ENCODE data around the gene NRXN3. TPM values are rescaled to one million over a fixed set of nuclear protein-coding genes. Genes with fewer than 3 reads are reported as not detected.

The NRXN3 gene
- total RNA-seq, 1 experiment from 2014 or later = not detected

GRCh38 chr14:78566859-78567172, 396.6 kb downstream of the NRXN3 start:
- no TSS peak for BruUV-seq (replicated peaks)
- ChIA-PET POLR2A (no interaction called here), CTCF (interaction anchor here (0.7 to 1.7 kb wide), 5 partner anchors 118 to 1107 kb away, joined by 3 to 11 read pairs (median 8); no protein-coding TSS in a partner anchor), RAD21 (ENCODE audit: low non-redundant PET in 1 of 2, low total read pairs in 2 of 2, uncharacterized antibody in 2 of 2, unreplicated experiment in 2 of 2) (no interaction called here)
- no peaks in the 10 kb centered on the region for H4K20me1 ChIP-seq (ENCODE audit: insufficient read depth)
- H3K27ac ChIP-seq (ENCODE audit: low read depth, low read length) = no peak overlapping the region
- no peaks in the 10 kb centered on the region for H3K4me1 ChIP-seq (ENCODE audit: control insufficient read depth in 1 of 2, insufficient read depth in 2 of 2, low read length in 2 of 2)
- ATAC-seq (no peak), DNase-seq (ENCODE audit: low read depth, low spot score) (no peak)
- H3K36me3 ChIP-seq (ENCODE audit: control insufficient read depth in 1 of 2, insufficient read depth in 2 of 2, low read length in 2 of 2) = no peaks in the 10 kb centered on the region
- intact Hi-C loops (cut with micrococcal nuclease) = loop anchor here (1.0 to 5.0 kb wide), 3 partner anchors 119 to 705 kb away; no protein-coding TSS in a partner anchor
- H3K4me2 ChIP-seq (ENCODE audit: low read length) = no peak overlapping the region
- no peaks in the 10 kb centered on the region for H3K9me2 ChIP-seq (ENCODE audit: insufficient read depth)
- H3K27me3 ChIP-seq (ENCODE audit: insufficient read depth, low read length) = no peaks in the 10 kb centered on the region
- H3K9me3 ChIP-seq (ENCODE audit: control insufficient read depth in 1 of 2, insufficient read depth in 1 of 2, low read depth in 1 of 2, low read length in 2 of 2) = no peaks in the 10 kb centered on the region
- TF ChIP-seq CEBPB (IDR thresholded peaks at IDR 0.05; ENCODE audit: low read depth) (no peak), REST (IDR thresholded peaks at IDR 0.05; ENCODE audit: low read depth) (no peak), POLR2A (IDR thresholded peaks at IDR 0.05; ENCODE audit: borderline replicate concordance, extremely low read depth, insufficient read depth, insufficient read length) (no peak), POLR2AphosphoS5 (IDR thresholded peaks at IDR 0.05; ENCODE audit: low read depth, low read length) (no peak), CBX3 (IDR thresholded peaks at IDR 0.05; ENCODE audit: low read depth) (no peak), CTCF (IDR thresholded peaks at IDR 0.05 in 2 of 3, conservative IDR thresholded peaks at IDR 0.05 in 1 of 3; ENCODE audit: borderline replicate concordance in 1 of 3, insufficient read depth in 1 of 3, low read depth in 2 of 3, low read length in 2 of 3) (no peak; a peak in 1 of 6 replicates)
- no peaks in the 10 kb centered on the region for H3K79me2 ChIP-seq (ENCODE audit: insufficient read depth, low read length)
- no peak overlapping the region for H2AFZ ChIP-seq (ENCODE audit: low read depth, low read length, poor library complexity, severe bottlenecking)
- H3K4me3 ChIP-seq (replicated peaks in 1 of 2; ENCODE audit: low read depth in 1 of 2, low read length in 2 of 2) = no peak overlapping the region
- no peak overlapping the region for H3K9ac ChIP-seq (ENCODE audit: low read length)

All from HCT116 (cell line).